PFSK-1 (cell line): ENCODE measurements around the gene ATP5PO.

Source experiments
- FOXP2 ChIP-seq: optimal IDR thresholded peaks from 2 replicates; pipeline ENCODE3; 2011; ENCODE audit warnings: borderline replicate concordance, control low read depth, inconsistent platforms; ENCODE audit not compliant: insufficient read depth; ENCODE audit errors: extremely low read length, extremely low read depth
- POLR2AphosphoS5 ChIP-seq: IDR thresholded peaks from 2 replicates; pipeline ENCODE4 v1.6.1; 2012; ENCODE audit warnings: low read depth, mild to moderate bottlenecking, control low read depth, low read length, moderate library complexity
- REST ChIP-seq, 2 experiments: IDR thresholded peaks; 2 replicates each; pipeline versions ENCODE4 v1.6.1 to v1.8.0; 2011 to 2012; ENCODE audit warnings: low read depth in 2 of 2, low read length in 2 of 2, control low read depth in 1 of 2, inconsistent platforms in 1 of 2, mild to moderate bottlenecking in 1 of 2, moderate library complexity in 1 of 2; ENCODE audit not compliant: insufficient read depth in 1 of 2
- SIN3A ChIP-seq: IDR thresholded peaks from 2 replicates; pipeline ENCODE4 v1.6.1; 2012; ENCODE audit warnings: mild to moderate bottlenecking, low read length, moderate library complexity, borderline replicate concordance; ENCODE audit not compliant: insufficient read depth
- TAF1 ChIP-seq: IDR thresholded peaks from 2 replicates; pipeline ENCODE4 v1.6.1; 2012; ENCODE audit warnings: low read length, control low read depth, borderline replicate concordance; ENCODE audit not compliant: insufficient read depth

The ATP5PO gene

GRCh38 chr21:33899199-33899598, 16.4 kb downstream of the ATP5PO start:
- TF ChIP-seq REST (IDR thresholded peaks at IDR 0.05; ENCODE audit: insufficient read depth in 1 of 2, low read depth in 2 of 2, low read length in 2 of 2) (no peak), FOXP2 (no peak), SIN3A (no peak), POLR2AphosphoS5 (no peak), TAF1 (no peak)

DNA sequence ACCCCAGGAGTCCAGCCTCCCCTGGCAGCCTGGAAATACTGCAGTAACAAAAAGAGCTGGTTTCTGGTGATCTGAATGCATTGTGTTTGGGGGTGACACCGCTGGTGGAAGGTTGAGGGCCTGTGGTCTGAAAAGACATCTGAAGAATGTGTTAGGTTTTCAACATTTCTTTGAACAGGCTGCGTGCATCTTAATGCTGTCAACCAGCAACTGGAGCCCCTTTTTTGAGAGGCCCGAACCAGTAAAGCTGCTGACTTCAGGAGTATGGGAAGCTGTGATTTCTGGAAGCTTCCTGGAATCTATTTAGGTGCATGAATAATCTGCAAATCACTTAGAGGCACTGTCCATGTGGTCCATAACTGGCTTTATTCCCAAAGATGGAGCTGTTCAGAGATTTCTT, 17.0 kb downstream of the ATP5PO start:
- TF ChIP-seq TAF1 = no peak
- no peak for TF ChIP-seq POLR2AphosphoS5
- TF ChIP-seq REST (IDR thresholded peaks at IDR 0.05; ENCODE audit: insufficient read depth in 1 of 2, low read depth in 2 of 2, low read length in 2 of 2) = no peak
- no peak for TF ChIP-seq SIN3A
- TF ChIP-seq FOXP2 = no peak

DNA sequence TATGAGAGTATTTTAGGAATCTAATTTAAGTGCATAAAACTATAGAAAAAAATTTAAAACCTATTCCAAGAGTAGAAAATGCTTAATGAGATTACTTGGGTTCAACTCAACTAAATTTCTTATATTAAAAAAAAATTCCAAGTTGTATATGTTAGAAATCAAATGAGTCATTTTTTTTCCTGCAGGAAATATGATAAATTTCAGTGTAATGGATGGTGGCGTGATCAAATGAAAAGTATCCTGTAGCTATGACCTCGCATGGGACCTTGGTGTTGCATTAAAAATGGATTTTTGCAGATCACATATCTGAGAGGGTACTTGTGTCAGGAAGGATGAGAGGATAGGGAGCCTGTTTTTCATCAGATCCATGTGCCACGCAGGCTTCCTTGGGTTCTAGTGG, 17.9 kb downstream of the ATP5PO start:
- TF ChIP-seq SIN3A = no peak
- TF ChIP-seq REST (IDR thresholded peaks at IDR 0.05; ENCODE audit: insufficient read depth in 1 of 2, low read depth in 2 of 2, low read length in 2 of 2) = no peak
- TF ChIP-seq FOXP2 = no peak
- no peak for TF ChIP-seq POLR2AphosphoS5
- TF ChIP-seq TAF1 = no peak

GRCh38 chr21:33897098-33897497, 18.5 kb downstream of the ATP5PO start:
- TF ChIP-seq REST (IDR thresholded peaks at IDR 0.05; ENCODE audit: insufficient read depth in 1 of 2, low read depth in 2 of 2, low read length in 2 of 2) = no peak
- TF ChIP-seq POLR2AphosphoS5 = no peak
- no peak for TF ChIP-seq SIN3A
- no peak for TF ChIP-seq FOXP2
- no peak for TF ChIP-seq TAF1

GRCh38 chr21:33896691-33897090, 18.9 kb downstream of the ATP5PO start:
- TF ChIP-seq FOXP2 = no peak
